WTC11 (cell line): ENCODE data around the gene NRP2.

Experiments
- CREB1 ChIP-seq: sonication (generic); formaldehyde crosslinking; IDR thresholded peaks from 2 replicates; pipeline ENCODE4 v1.8.0; 2023; ENCODE audit warnings: mild to moderate bottlenecking, missing genetic modification reagents
- ELF4 ChIP-seq: sonication (generic); formaldehyde crosslinking; IDR thresholded peaks from 2 replicates; pipeline ENCODE4 v1.8.1; 2022; ENCODE audit warnings: low read depth, mild to moderate bottlenecking, moderate library complexity, missing genetic modification reagents
- ETV6 ChIP-seq: sonication (generic); formaldehyde crosslinking; IDR thresholded peaks from 2 replicates; pipeline ENCODE4 v1.8.1; 2022; ENCODE audit warnings: mild to moderate bottlenecking, missing genetic modification reagents
- IRF2 ChIP-seq: sonication (generic); formaldehyde crosslinking; IDR thresholded peaks from 2 replicates; pipeline ENCODE4 v1.8.0; 2022; ENCODE audit warnings: low read depth, missing genetic modification reagents, borderline replicate concordance
- NR2C2 ChIP-seq: sonication (generic); formaldehyde crosslinking; IDR thresholded peaks from 2 replicates; pipeline ENCODE4 v1.8.0; 2022; ENCODE audit warnings: mild to moderate bottlenecking, missing genetic modification reagents
- SMAD4 ChIP-seq: sonication (generic); formaldehyde crosslinking; IDR thresholded peaks from 2 replicates; pipeline ENCODE4 v1.8.0; 2022; ENCODE audit warnings: mild to moderate bottlenecking, missing genetic modification reagents
- SP1 ChIP-seq: sonication (generic); formaldehyde crosslinking; conservative IDR thresholded peaks from 2 replicates; pipeline ENCODE4 v1.8.1; 2022; ENCODE audit warnings: missing genetic modification reagents
- ZNF317 ChIP-seq: sonication (generic); formaldehyde crosslinking; IDR thresholded peaks from 2 replicates; pipeline ENCODE4 v1.8.1; 2023; ENCODE audit warnings: low read depth, mild to moderate bottlenecking, moderate library complexity, missing genetic modification reagents, borderline replicate concordance
- TF ChIP-seq, protein P1 (sequence below): sonication (generic); formaldehyde crosslinking; IDR thresholded peaks from 2 replicates; pipeline ENCODE4 v1.8.1; 2022; ENCODE audit warnings: missing genetic modification reagents, borderline replicate concordance
- TF ChIP-seq, protein P2 (sequence below): fragments of 200-600 bp; IDR thresholded peaks from 2 replicates; pipeline ENCODE4 v1.8.0; 2022; ENCODE audit warnings: antibody characterized with exemption
- TF ChIP-seq, protein P3 (sequence below): sonication (generic); formaldehyde crosslinking; IDR thresholded peaks from 2 replicates; pipeline ENCODE4 v1.8.0; 2022; ENCODE audit warnings: mild to moderate bottlenecking, missing genetic modification reagents
- TF ChIP-seq, protein P4 (sequence below): sonication (generic); formaldehyde crosslinking; IDR thresholded peaks from 2 replicates; pipeline ENCODE4 v1.8.1; 2023; ENCODE audit warnings: mild to moderate bottlenecking, missing genetic modification reagents, moderate library complexity
- TF ChIP-seq, protein P5 (sequence below): sonication (generic); formaldehyde crosslinking; IDR thresholded peaks from 2 replicates; pipeline ENCODE4 v1.8.0; 2022; ENCODE audit warnings: mild to moderate bottlenecking, missing genetic modification reagents
- TF ChIP-seq, protein P6 (sequence below): sonication (generic); formaldehyde crosslinking; IDR thresholded peaks from 2 replicates; pipeline ENCODE4 v1.8.0; 2022; ENCODE audit warnings: mild to moderate bottlenecking, missing genetic modification reagents

DNA sequence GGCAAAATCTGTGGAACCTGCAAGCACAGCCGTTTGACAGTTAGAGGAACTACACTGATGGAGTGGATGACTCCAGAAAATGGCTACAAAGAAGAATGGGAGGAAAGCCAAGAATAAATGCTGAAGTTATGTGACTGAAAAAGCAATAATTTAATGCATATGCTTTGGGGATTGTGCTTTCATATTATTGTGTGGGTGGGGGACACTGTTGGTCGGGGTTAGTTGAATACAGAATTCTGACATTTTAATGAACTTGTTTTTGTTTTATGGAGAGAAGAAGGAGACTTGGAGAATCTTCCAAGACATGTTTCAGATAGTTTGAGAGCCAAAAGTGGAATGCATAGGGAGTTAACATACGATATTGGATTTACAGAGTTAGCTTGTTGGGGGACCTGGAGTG lies 68.5 kb downstream of the NRP2 start:
- TF ChIP-seq CREB1 (CRISPR knock-in tag) (no peak), SP1 (CRISPR knock-in tag) (no peak), ETV6 (no peak), IRF2 (CRISPR knock-in tag) (no peak), ELF4 (CRISPR knock-in tag) (no peak), ZNF317 (CRISPR knock-in tag) (no peak), NR2C2 (CRISPR knock-in tag) (no peak), SMAD4 (no peak)
- TF ChIP-seq, protein P1, sequence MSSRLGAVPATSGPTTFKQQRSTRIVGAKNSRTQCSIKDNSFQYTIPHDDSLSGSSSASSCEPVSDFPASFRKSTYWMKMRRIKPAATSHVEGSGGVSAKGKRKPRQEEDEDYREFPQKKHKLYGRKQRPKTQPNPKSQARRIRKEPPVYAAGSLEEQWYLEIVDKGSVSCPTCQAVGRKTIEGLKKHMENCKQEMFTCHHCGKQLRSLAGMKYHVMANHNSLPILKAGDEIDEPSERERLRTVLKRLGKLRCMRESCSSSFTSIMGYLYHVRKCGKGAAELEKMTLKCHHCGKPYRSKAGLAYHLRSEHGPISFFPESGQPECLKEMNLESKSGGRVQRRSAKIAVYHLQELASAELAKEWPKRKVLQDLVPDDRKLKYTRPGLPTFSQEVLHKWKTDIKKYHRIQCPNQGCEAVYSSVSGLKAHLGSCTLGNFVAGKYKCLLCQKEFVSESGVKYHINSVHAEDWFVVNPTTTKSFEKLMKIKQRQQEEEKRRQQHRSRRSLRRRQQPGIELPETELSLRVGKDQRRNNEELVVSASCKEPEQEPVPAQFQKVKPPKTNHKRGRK (CRISPR knock-in tag), result no peak
- TF ChIP-seq, protein P2, sequence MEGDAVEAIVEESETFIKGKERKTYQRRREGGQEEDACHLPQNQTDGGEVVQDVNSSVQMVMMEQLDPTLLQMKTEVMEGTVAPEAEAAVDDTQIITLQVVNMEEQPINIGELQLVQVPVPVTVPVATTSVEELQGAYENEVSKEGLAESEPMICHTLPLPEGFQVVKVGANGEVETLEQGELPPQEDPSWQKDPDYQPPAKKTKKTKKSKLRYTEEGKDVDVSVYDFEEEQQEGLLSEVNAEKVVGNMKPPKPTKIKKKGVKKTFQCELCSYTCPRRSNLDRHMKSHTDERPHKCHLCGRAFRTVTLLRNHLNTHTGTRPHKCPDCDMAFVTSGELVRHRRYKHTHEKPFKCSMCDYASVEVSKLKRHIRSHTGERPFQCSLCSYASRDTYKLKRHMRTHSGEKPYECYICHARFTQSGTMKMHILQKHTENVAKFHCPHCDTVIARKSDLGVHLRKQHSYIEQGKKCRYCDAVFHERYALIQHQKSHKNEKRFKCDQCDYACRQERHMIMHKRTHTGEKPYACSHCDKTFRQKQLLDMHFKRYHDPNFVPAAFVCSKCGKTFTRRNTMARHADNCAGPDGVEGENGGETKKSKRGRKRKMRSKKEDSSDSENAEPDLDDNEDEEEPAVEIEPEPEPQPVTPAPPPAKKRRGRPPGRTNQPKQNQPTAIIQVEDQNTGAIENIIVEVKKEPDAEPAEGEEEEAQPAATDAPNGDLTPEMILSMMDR, result no peak
- TF ChIP-seq, protein P3, sequence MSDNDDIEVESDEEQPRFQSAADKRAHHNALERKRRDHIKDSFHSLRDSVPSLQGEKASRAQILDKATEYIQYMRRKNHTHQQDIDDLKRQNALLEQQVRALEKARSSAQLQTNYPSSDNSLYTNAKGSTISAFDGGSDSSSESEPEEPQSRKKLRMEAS (CRISPR knock-in tag), result no peak
- TF ChIP-seq, protein P4, sequence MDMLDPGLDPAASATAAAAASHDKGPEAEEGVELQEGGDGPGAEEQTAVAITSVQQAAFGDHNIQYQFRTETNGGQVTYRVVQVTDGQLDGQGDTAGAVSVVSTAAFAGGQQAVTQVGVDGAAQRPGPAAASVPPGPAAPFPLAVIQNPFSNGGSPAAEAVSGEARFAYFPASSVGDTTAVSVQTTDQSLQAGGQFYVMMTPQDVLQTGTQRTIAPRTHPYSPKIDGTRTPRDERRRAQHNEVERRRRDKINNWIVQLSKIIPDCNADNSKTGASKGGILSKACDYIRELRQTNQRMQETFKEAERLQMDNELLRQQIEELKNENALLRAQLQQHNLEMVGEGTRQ (CRISPR knock-in tag), result no peak
- TF ChIP-seq, protein P5, sequence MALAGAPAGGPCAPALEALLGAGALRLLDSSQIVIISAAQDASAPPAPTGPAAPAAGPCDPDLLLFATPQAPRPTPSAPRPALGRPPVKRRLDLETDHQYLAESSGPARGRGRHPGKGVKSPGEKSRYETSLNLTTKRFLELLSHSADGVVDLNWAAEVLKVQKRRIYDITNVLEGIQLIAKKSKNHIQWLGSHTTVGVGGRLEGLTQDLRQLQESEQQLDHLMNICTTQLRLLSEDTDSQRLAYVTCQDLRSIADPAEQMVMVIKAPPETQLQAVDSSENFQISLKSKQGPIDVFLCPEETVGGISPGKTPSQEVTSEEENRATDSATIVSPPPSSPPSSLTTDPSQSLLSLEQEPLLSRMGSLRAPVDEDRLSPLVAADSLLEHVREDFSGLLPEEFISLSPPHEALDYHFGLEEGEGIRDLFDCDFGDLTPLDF (CRISPR knock-in tag), result no peak
- TF ChIP-seq, protein P6, sequence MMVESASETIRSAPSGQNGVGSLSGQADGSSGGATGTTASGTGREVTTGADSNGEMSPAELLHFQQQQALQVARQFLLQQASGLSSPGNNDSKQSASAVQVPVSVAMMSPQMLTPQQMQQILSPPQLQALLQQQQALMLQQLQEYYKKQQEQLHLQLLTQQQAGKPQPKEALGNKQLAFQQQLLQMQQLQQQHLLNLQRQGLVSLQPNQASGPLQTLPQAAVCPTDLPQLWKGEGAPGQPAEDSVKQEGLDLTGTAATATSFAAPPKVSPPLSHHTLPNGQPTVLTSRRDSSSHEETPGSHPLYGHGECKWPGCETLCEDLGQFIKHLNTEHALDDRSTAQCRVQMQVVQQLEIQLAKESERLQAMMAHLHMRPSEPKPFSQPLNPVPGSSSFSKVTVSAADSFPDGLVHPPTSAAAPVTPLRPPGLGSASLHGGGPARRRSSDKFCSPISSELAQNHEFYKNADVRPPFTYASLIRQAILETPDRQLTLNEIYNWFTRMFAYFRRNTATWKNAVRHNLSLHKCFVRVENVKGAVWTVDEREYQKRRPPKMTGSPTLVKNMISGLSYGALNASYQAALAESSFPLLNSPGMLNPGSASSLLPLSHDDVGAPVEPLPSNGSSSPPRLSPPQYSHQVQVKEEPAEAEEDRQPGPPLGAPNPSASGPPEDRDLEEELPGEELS (CRISPR knock-in tag), result no peak
